ENCODE data around the gene TGM2. TPM values are rescaled to one million over a fixed set of nuclear protein-coding genes. Genes with fewer than 3 reads are reported as not detected.

Gene TGM2
- total and polyA plus RNA-seq, 2 donors (not counting 3 experiments of a cell fraction or from before 2014, with no cell fraction given) = 861 to 868 TPM

DNA sequence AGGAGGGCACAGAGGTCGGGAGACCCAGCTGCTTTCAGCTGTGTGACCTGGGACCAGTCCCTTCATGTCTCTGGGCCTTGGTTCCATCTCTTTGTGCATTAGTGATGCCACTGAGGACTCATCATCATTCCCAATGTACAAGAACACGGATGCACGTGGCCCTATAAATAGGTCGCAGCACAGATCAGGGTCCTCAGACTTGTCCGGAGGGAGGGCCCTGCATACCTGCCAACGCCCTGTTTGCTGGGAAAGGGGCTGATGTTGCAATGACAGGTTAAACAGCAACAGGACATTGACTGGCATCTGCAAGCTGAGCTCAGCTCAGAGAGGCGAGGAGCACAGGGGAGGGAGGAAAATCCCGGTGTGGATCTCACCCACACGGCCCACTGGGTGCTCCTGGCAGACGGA, 21.8 kb downstream of the TGM2 start:
- peaks cover 86% of the 10 kb centered on the region for H3K4me1 ChIP-seq (ENCODE audit: control insufficient read depth, extremely low read depth, insufficient read depth, low read length)
- no peak overlapping the region for H2AFZ ChIP-seq (ENCODE audit: low read depth, low read length)
- DNase-seq (ENCODE audit: low read depth, low spot score) (no peak), FAIRE-seq (no peak)
- BruUV-seq (replicated peaks) = no TSS peak
- dilution Hi-C loops (cut with MboI; ENCODE audit: extremely low pct_ligation_motif_present, low sequenced_read_pairs) (no loop called here), intact Hi-C loops (cut with micrococcal nuclease) (no loop called here)
- peak overlapping the region; percentile 93 for H3K27ac ChIP-seq (ENCODE audit: insufficient read depth, low read depth, low read length)
- ChIA-PET CTCF (interaction anchor here (0.9 to 5.2 kb wide), 11 partner anchors 11 to 85 kb away, joined by 3 to 42 read pairs (median 11); no protein-coding TSS in a partner anchor), POLR2A (interaction anchor here (1.0 to 2.9 kb wide), 3 partner anchors 9 to 21 kb away, joined by 3 to 12 read pairs (median 5); no protein-coding TSS in a partner anchor)
- H3K27me3 ChIP-seq (ENCODE audit: control insufficient read depth in 2 of 2, insufficient read depth in 2 of 2, low read length in 2 of 2) = no peaks in the 10 kb centered on the region
- TF ChIP-seq, protein P1, sequence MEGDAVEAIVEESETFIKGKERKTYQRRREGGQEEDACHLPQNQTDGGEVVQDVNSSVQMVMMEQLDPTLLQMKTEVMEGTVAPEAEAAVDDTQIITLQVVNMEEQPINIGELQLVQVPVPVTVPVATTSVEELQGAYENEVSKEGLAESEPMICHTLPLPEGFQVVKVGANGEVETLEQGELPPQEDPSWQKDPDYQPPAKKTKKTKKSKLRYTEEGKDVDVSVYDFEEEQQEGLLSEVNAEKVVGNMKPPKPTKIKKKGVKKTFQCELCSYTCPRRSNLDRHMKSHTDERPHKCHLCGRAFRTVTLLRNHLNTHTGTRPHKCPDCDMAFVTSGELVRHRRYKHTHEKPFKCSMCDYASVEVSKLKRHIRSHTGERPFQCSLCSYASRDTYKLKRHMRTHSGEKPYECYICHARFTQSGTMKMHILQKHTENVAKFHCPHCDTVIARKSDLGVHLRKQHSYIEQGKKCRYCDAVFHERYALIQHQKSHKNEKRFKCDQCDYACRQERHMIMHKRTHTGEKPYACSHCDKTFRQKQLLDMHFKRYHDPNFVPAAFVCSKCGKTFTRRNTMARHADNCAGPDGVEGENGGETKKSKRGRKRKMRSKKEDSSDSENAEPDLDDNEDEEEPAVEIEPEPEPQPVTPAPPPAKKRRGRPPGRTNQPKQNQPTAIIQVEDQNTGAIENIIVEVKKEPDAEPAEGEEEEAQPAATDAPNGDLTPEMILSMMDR (IDR thresholded peaks at IDR 0.05; ENCODE audit: extremely low read depth in 1 of 2, insufficient read depth in 1 of 2, low read depth in 1 of 2, low read length in 2 of 2) = no peak
- TF ChIP-seq, protein P2, sequence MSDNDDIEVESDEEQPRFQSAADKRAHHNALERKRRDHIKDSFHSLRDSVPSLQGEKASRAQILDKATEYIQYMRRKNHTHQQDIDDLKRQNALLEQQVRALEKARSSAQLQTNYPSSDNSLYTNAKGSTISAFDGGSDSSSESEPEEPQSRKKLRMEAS (IDR thresholded peaks at IDR 0.05; ENCODE audit: insufficient read depth, insufficient read length) = no peak
- TF ChIP-seq FOS (IDR thresholded peaks at IDR 0.05; ENCODE audit: borderline replicate concordance, insufficient read depth, low read length) (no peak), POLR2AphosphoS5 (IDR thresholded peaks at IDR 0.05; ENCODE audit: insufficient read depth, low read depth, low read length) (no peak), POLR2A (IDR thresholded peaks at IDR 0.05; ENCODE audit: low read depth, low read length) (no peak), GATA2 (IDR thresholded peaks at IDR 0.05; ENCODE audit: insufficient read depth, insufficient read length, low read depth, low read length) (no peak), EZH2 (IDR thresholded peaks at IDR 0.05; ENCODE audit: borderline replicate concordance, low read depth, low read length, severe bottlenecking) (no peak), JUN (IDR thresholded peaks at IDR 0.05; ENCODE audit: borderline replicate concordance, insufficient read depth, insufficient read length, low read depth) (no peak), MYC (IDR thresholded peaks at IDR 0.05; ENCODE audit: low read depth, low read length) (no peak)
- H3K9me1 ChIP-seq (replicated peaks; ENCODE audit: control insufficient read depth, extremely low read depth, insufficient read depth, low read length) = no peaks in the 10 kb centered on the region
- H3K4me2 ChIP-seq (ENCODE audit: insufficient read depth, low read length) = no peak overlapping the region
- no peak overlapping the region for H3K9ac ChIP-seq (replicated peaks; ENCODE audit: extremely low read depth, insufficient read depth, low read length)
- H3K4me3 ChIP-seq (replicated peaks in 1 of 3; ENCODE audit: insufficient read depth in 1 of 3, low read depth in 1 of 3, low read length in 3 of 3) = no peak overlapping the region
- peaks cover 7% of the 10 kb centered on the region for H3K79me2 ChIP-seq (ENCODE audit: control insufficient read depth, insufficient read depth, low read length)
- H3K9me3 ChIP-seq (replicated peaks; ENCODE audit: control insufficient read depth, insufficient read depth, low read length) = no peaks in the 10 kb centered on the region
- H3K36me3 ChIP-seq (ENCODE audit: control insufficient read depth in 2 of 2, extremely low read depth in 1 of 2, insufficient read depth in 2 of 2, low read length in 2 of 2) = peaks cover 27 to 74% of the 10 kb centered on the region in 2 experiments
- H4K20me1 ChIP-seq (replicated peaks; ENCODE audit: control insufficient read depth, extremely low read depth, insufficient read depth, low read length) = no peaks in the 10 kb centered on the region
